ENCODE results near the gene SOBP.

SOBP gene

DNA sequence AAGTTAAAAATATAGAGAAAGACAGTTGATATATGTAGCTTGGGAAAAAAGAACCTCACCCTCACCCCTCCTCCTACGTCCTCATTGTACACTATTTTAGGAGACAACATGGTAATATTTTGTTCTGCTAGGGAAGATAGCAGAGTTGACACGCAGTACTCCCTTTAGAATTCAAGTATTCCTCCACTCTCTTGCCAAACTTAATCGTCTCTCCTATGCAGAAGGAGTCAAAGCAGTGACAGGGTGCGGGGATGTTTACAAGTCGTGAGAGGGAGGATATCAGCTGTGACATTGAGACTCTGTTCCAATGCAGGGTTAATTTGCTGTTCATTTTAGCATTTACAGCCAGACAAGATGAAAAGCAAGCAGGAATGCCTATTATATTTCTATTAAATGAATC, 97.5 kb downstream of the SOBP start:
- no peak for DNase-seq

- DNase-seq = no peak
Observed at GRCh38 chr6:107589199-107589598, 99.3 kb downstream of the SOBP start.

DNA sequence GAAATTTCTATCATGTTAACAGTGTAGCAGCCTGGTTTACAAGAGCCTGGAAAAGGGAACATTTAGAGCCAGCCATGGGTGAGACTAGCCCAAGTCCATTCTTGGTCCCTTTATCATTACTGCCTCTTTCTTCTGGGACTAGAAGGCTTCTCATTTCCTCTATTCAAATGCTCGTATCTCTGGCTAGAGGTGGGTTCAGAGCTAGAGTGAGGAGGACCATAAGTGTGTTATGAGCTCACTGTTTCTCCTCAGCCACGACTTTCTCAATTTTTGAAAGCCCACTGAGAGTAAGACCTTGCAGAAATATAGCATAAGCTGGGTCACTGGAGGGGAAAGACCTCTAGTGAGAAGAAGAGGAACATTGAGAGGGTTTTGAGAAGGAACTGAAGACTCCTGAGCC, 100.0 kb downstream of the SOBP start:
- DNase-seq = no peak

DNA sequence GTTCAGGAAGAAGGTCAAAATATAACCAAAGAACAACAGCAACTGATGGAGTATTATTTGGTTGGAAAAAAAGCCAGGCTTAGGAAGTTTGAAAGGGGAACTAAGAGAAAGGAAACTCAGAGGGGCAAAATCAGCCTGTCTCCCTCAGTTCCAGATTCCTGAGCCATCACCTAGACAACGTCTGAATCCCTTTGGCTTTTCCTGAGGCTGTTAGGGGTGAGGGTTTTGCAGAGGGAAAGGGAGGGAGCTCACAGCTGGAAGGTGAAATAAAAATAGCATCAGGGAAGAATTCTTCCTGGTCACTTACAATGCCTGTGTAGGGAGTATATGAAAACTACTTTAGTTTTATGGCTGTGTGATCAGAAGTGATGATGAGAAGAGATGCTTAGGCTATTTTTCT, 100.5 kb downstream of the SOBP start:
- DNase-seq = no peak

DNA sequence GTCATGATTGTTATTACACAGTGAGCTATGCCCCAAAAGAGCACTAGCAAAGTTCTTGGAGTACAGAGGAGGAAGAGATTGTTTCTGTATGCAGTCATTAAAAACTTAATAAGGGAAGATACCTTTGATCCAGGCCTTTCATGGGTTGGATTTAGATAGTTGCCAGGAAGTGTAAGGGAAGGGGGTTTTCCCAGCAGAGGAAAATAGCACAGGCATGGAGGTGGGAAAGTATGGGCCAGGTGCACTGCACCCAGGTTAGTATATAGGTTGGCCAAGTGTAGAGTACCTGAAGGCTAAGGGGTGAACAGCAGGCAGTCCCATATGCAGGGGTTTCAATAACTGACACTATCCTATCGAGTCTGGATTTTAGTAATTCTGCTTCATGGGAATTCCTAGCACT, 101.4 kb downstream of the SOBP start:
- DNase-seq = no peak

DNA sequence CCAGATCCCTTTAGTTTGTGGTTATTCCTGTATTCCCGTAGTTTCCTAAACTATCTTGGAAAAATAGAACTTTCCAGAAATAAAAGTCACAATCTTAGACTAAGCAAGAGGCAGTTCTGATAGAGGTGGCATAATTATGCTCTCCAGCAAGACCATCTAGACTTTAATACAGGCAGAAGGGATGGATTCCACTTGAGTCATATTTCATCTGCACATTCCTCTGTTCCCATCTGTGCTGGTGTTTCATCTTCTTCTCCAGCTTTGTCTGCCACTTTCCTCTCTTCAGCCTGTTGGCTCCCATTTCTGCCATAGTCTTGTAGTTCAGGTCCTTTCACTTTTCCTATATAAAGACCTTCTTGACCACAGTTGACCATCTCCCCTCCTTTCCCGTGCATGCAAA, 102.9 kb downstream of the SOBP start:
- DNase-seq = no peak

- no peak for DNase-seq
Observed at GRCh38 chr6:107594736-107595135, 104.8 kb downstream of the SOBP start.

- no peak for DNase-seq
Observed at GRCh38 chr6:107598091-107598490, 108.2 kb downstream of the SOBP start.

DNA sequence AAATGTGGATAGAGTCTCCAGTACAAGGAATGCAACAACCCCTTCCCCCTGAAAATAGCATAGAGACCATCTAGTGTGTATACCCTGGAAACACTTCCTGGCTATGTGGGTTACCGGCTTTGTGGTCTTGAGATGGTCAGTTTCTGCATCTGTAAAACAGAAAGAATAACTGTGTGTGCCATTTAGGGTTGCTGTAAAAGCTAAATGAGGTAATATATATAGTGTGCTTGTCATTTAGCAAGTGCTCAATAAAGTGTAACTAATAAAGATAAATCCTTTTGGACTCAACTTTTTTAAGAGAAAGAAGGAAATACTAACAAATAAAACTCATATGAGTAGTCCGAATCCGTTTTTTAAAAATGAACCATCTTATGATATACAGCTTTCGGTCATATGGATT, 109.1 kb downstream of the SOBP start:
- no peak for DNase-seq

DNA sequence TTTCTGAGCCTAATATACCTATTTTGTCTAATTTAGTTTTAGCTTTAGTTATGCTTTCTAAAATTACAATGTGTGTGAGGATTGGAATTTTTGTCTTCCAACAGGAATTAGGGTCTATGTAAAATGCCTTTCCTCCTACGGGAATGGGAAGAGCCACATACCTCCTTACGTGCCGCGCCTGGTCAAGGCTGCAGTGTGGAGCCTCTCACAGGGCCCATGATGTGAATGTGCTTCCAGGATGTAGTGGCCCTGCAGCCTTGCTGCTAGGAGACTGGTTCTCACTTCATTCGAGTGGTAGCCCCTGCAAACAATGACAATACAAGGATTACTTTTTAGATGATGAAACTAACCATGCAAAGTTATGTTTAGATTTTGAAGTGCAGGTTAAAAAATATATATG, 110.2 kb downstream of the SOBP start:
- no peak for DNase-seq

DNA sequence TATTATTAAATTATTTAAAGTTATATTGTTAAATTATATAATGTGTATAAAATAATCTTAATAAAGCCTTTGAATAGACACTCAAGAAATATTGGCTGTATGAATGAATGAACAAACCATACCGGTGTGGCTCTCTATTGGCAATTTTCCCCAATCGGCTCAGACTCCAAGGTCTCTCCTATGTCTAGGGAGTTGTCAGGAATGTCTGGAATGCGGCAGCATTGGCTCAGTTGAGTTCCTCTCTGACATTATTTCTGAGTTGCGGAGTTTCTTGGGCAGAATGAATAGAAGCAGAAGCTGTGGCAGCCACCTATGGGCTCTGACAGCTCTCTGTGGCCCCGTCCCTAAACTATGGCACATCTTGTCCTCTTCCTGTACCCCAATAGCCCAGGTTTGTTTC, 111.0 kb downstream of the SOBP start:
- no peak for DNase-seq

DNA sequence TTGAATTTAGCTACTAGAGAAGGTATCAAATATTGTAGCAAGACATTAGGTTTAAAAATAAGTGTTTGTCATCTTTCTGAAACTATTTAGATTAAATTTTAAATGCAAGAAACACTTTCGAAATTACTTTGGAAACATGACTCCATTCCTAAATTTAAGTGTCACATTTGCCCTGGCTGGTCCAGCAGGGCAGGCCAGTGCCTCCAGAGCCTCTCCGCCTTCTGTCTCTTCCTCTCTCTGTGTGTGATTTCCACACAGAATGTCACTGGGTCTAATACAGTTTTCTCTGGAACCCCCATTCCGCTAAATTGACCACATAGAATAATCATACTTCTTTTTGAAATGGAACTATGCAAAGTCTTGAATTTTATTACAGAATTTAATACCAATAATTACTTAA, 111.5 kb downstream of the SOBP start:
- no peak for DNase-seq

DNA sequence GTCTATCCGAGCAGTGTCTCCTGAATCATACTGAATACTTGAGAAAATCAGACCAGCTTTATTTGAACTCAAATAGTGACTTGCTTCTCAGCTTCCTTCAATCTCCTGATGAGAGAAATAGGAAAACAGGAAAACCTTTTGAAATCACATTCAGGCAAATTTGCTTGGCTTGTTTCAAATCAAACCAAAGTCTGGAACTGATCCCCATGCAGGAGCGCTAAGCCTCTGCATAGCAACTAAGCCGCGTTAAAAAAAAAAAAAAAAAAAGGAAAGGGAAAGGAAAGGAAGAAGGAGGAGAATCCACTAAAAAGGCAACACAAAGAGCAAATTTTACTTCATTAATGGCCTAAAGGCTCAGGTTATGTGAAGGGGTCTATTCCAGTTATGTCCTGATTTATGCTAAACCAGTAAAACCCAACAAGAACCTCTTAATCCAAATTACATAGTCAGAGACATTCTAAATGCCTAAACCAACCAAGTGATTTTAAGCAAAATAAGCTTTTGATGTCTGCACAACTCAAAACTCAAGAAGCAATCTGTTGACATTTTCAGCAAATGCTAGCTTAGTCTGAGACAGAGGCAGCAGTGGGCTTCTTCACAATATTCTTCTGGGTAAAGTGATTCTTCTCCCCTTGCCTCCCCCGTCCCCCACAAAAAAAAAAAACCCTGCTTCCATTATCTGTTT, 112.5 kb downstream of the SOBP start:
- DNase-seq = no peak

GRCh38 chr6:107603006-107603370, 113.1 kb downstream of the SOBP start:
- DNase-seq = no peak

DNA sequence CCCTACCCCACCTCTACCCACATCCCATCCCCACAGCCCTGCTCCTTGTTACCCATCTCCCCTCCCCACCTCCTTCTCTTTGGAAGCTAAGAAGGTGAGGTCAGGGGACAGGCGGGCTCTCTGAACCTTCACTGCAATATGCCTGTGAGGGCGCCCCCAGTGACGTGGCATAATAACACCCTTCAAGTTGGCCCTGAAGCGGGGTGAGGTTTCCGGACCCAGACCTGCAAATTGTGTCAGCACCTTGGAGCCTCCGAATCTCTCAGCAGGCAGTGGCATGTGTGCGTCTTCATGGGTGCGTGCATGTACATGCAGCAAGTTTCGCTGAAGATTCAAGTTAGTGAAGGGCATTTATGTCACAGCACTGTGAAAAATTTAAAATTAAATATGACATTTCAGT, 114.6 kb downstream of the SOBP start:
- no peak for DNase-seq

- no peak for DNase-seq
Observed at GRCh38 chr6:107606407-107606806, 116.5 kb downstream of the SOBP start.

GRCh38 chr6:107607116-107607515, 117.2 kb downstream of the SOBP start:
- DNase-seq = no peak

DNA sequence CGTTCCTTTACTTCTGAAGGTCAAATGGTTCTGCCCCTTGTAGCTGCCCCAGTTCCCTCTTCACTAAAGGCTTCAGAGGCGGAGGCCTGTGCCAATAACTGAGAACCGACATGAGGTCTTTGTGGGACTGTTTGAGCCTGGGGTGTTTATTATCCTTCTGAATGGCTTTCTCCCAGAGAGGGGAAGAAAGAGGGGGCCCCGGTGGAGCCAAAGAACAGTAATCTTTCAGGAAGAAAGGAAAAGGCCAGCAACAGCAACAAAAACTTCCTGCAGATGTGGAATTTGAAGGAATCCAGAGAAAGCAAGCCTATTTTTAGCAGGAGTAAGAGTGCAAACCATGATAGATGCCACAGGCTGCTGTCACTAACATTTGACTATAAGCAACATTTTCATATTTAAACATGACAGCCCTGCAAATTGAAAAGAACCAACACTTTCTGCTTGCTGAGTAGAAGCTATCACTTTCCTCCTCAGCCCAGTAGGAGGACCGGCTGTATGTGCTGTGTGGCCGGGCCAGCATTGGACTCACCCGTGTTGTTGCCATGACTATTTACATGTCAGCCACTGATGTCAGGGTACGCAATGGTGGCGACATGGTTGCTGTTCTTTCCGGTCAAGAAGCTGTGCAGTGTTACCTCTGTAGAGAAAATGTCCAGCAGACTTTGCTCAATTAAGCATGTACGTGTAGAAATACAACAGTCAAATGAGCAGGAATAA, 121.3 kb downstream of the SOBP start:
- DNase-seq = no peak

DNA sequence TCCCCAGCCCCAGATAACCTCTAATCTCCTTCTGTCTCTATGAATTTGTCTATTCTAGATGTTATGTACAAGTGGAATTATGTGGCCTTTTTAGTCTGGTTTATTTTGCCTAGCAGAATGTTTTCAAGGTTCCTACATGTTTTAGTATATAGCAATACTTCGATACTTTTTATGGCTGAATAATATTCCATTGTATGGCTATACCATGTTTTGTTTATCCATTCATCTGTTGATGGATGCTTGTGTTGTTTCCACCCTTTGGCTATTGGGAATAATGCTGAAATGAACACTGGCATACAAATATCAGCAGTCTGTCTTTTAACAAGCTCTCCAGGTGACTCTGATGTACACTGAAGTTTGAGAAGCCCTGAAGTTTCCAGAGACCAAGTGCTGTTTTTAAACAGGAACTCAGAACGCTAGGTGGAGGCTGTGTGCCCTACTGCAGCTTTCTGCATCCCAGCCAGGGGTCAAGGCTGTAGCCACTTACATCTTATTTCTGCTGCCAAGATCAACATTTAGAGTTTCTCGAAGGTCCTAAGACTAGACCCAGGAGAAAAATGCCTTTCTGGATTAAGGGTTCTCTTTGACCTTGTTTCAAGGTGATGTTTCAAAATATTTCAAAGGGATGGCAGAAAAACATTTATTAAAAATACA, 123.0 kb downstream of the SOBP start:
- DNase-seq = no peak

- DNase-seq = no peak
Observed at GRCh38 chr6:107613651-107614379, 123.9 kb downstream of the SOBP start.

GRCh38 chr6:107614828-107615227, 124.9 kb downstream of the SOBP start:
- DNase-seq = no peak

DNA sequence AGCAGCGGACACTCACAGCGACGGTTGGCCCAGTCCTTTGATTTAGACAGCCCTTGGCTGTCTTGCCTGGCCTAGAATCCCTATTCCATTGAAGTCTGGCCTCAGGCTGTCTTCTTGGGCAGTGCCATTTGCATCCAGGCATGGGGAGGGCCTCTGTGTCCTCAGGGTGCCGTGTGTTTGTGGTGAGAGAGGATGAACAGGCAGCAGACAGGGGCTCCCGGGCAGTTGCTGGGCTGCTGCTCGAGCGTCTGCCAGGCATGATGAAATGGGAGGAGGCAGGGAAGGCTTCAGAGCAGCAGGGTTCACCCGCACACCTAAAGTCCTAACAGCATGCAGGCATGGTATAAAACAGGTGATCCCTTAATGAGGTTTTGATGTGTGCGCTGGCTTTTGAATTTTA, 126.9 kb downstream of the SOBP start:
- DNase-seq = no peak

DNA sequence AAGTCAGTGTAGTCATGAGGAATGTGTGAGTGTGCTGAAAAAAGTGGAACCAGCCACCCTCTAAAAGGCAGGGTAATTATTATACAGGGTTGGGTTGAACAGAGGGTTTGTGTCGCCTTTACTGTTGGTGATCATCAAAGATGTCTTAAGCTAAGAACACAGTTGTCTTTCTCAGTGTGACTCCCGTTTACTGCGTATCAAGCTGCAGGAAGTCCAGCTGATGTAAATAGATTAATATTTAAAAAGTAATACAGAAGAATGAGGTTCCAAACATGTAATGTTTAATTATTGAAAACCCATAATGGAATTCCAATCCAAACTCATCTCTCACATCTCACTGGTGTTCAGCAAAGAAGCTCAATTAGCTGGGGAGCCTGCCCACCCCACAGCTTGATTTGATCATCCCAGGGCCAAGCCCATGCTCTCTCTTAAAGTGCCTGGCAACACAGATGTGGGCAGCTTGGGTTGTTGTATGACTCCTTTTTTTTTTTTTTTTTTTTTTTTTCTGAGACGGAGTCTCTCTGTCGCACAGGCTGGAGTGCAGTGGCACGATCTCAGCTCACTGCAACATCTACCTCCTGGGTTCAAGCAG, 127.5 kb downstream of the SOBP start:
- no peak for DNase-seq

Measured in CD4-positive, alpha-beta T cell treated with Interleukin-15 for 1 hour (primary cell).